GM12892 (cell line): ENCODE measurements around the gene CREB3L1.

Source experiments
- POLR2A ChIP-seq: IDR thresholded peaks from 2 replicates; pipeline ENCODE4 v1.6.1; 2011; ENCODE audit warnings: low read depth, low read length, control low read depth
- POLR2AphosphoS5 ChIP-seq: IDR thresholded peaks from 2 replicates; pipeline ENCODE4 v1.6.1; 2011; ENCODE audit warnings: low read depth, low read length, control low read depth
- TAF1 ChIP-seq: IDR thresholded peaks from 2 replicates; pipeline ENCODE4 v1.6.1; 2011; ENCODE audit warnings: low read depth, mild to moderate bottlenecking, control low read depth, low read length, borderline replicate concordance

- no peak for TF ChIP-seq POLR2AphosphoS5
- no peak for TF ChIP-seq POLR2A
- no peak for TF ChIP-seq TAF1
Measured at GRCh38 chr11:46321757-46322156, 44.3 kb downstream of the CREB3L1 start.
